GM12865 (cell line): Measurements from ENCODE around the gene C11orf58.
A peak's percentile ranks its signal among the peaks of the same experiment; 100 is the strongest.

Source experiments
- DNase-seq: peaks from one replicate; pipeline ENCODE4 v3.0.0; 2010; ENCODE audit warnings: low read depth
- H3K4me3 ChIP-seq: 2 replicates; pipeline ENCODE4 v1.5.1; 2011; ENCODE audit warnings: mild to moderate bottlenecking, low read depth, low read length, control low read depth
- CTCF ChIP-seq: IDR thresholded peaks from 2 replicates; pipeline ENCODE4 v1.5.1; 2011; ENCODE audit warnings: low read length, control low read depth, low read depth, inconsistent platforms; ENCODE audit not compliant: insufficient read depth; ENCODE audit errors: missing control alignments

Gene C11orf58

GRCh38 chr11:16738193-16738946, at the start of gene C11orf58:
Gene C11orf58 (plus strand): TSS chr11:16738647. CDS start chr11:16738779, 132 bp downstream.
- DNase-seq, result peak; percentile 95
- TF ChIP-seq CTCF, result no peak
- peak within 1 kb of the TSS; percentile 99 for H3K4me3 ChIP-seq

- DNase-seq, result no peak
- no peak overlapping the region for H3K4me3 ChIP-seq
- TF ChIP-seq CTCF, result no peak
Measured at GRCh38 chr11:16690086-16690485, 48.4 kb upstream of the C11orf58 start.

GRCh38 chr11:16703795-16704194, 34.7 kb upstream of the C11orf58 start:
- no peak for DNase-seq
- H3K4me3 ChIP-seq, result no peak overlapping the region
- TF ChIP-seq CTCF, result no peak

- no peak for DNase-seq
- no peak overlapping the region for H3K4me3 ChIP-seq
- no peak for TF ChIP-seq CTCF
Measured at GRCh38 chr11:16713594-16713993, 24.9 kb upstream of the C11orf58 start.

- TF ChIP-seq CTCF, result no peak
- no peak overlapping the region for H3K4me3 ChIP-seq
- no peak for DNase-seq
Measured at GRCh38 chr11:16722581-16723344, 15.7 kb upstream of the C11orf58 start.

- no peak for TF ChIP-seq CTCF
- no peak for DNase-seq
- no peak overlapping the region for H3K4me3 ChIP-seq
Measured at GRCh38 chr11:16727806-16728205, 10.6 kb upstream of the C11orf58 start.
